NCI-H2107 (cell line): ENCODE measurements around the gene AP2A1.

Experiments used
- DNase-seq: peaks from one replicate; lab custom pipeline; 2025; lab: John Stamatoyannopoulos, UW

Gene AP2A1

GRCh38 chr19:49839713-49840112 lies 72.9 kb downstream of the AP2A1 start:
- DNase-seq: no peak

- no peak for DNase-seq
Measured at GRCh38 chr19:49840321-49840720, 73.5 kb downstream of the AP2A1 start.

GRCh38 chr19:49840736-49841249 lies 74.0 kb downstream of the AP2A1 start:
- DNase-seq: no peak

- DNase-seq: no peak
Measured at GRCh38 chr19:49843265-49843664, 76.5 kb downstream of the AP2A1 start.

- no peak for DNase-seq
Measured at GRCh38 chr19:49844138-49845095, 77.6 kb downstream of the AP2A1 start.

- DNase-seq: no peak
Measured at GRCh38 chr19:49845414-49845813, 78.6 kb downstream of the AP2A1 start.

GRCh38 chr19:49846408-49846807 lies 79.6 kb downstream of the AP2A1 start:
- DNase-seq: no peak

- DNase-seq: no peak
Measured at GRCh38 chr19:49847731-49848696, 81.2 kb downstream of the AP2A1 start.

- no peak for DNase-seq
Measured at GRCh38 chr19:49848938-49849337, 82.1 kb downstream of the AP2A1 start.

- no peak for DNase-seq
Measured at GRCh38 chr19:49849433-49850220, 82.8 kb downstream of the AP2A1 start.

GRCh38 chr19:49850221-49850486 lies 83.4 kb downstream of the AP2A1 start:
- no peak for DNase-seq

- DNase-seq: peak; percentile 73
Measured at GRCh38 chr19:49850487-49851342, 83.9 kb downstream of the AP2A1 start, which contains the start of gene PTOV1. PTOV1 (plus strand) TSS chr19:49851159.

GRCh38 chr19:49851456-49852259 lies 84.9 kb downstream of the AP2A1 start:
- DNase-seq: no peak

GRCh38 chr19:49852631-49853126 lies 85.9 kb downstream of the AP2A1 start:
- DNase-seq: no peak

GRCh38 chr19:49853852-49854377 lies 87.1 kb downstream of the AP2A1 start:
- no peak for DNase-seq

GRCh38 chr19:49854378-49855263 lies 87.8 kb downstream of the AP2A1 start:
- no peak for DNase-seq

- no peak for DNase-seq
Measured at GRCh38 chr19:49855277-49855675, 88.5 kb downstream of the AP2A1 start.
